HG02852 (cell line): ENCODE measurements around the gene PKNOX2.

Experiments
- ATAC-seq: cut with Tn5 transposase; IDR thresholded peaks from one replicate; pipeline ENCODE4 v1.9.1; 2021; ENCODE audit warnings: mild to moderate bottlenecking, moderate library complexity; ENCODE audit not compliant: unreplicated experiment

PKNOX2 gene

GRCh38 chr11:125401746-125402145 is 237.2 kb downstream of the PKNOX2 start:
- ATAC-seq = no peak

GRCh38 chr11:125402435-125402834 is 237.9 kb downstream of the PKNOX2 start:
- no peak for ATAC-seq

- ATAC-seq = no peak
Observed at GRCh38 chr11:125404157-125404810, 239.7 kb downstream of the PKNOX2 start.

GRCh38 chr11:125404811-125405790 is 240.6 kb downstream of the PKNOX2 start:
- peak; percentile 95 for ATAC-seq

GRCh38 chr11:125407046-125407445 is 242.5 kb downstream of the PKNOX2 start:
- no peak for ATAC-seq

- no peak for ATAC-seq
Observed at GRCh38 chr11:125408311-125408711, 243.8 kb downstream of the PKNOX2 start.

GRCh38 chr11:125410091-125410490 is 245.5 kb downstream of the PKNOX2 start:
- no peak for ATAC-seq

GRCh38 chr11:125412177-125412496 is 247.6 kb downstream of the PKNOX2 start:
- ATAC-seq = no peak

GRCh38 chr11:125412509-125412908 is 248.0 kb downstream of the PKNOX2 start:
- no peak for ATAC-seq

GRCh38 chr11:125413226-125413625 is 248.7 kb downstream of the PKNOX2 start:
- no peak for ATAC-seq

GRCh38 chr11:125414121-125414520 is 249.6 kb downstream of the PKNOX2 start:
- no peak for ATAC-seq

GRCh38 chr11:125416981-125417935 is 252.7 kb downstream of the PKNOX2 start:
- no peak for ATAC-seq

GRCh38 chr11:125418396-125418795 is 253.8 kb downstream of the PKNOX2 start:
- no peak for ATAC-seq

GRCh38 chr11:125422681-125423080 is 258.1 kb downstream of the PKNOX2 start:
- ATAC-seq = no peak

GRCh38 chr11:125423247-125423849 is 258.8 kb downstream of the PKNOX2 start:
- no peak for ATAC-seq

GRCh38 chr11:125425601-125426000 is 261.1 kb downstream of the PKNOX2 start:
- no peak for ATAC-seq

GRCh38 chr11:125426818-125427528 is 262.4 kb downstream of the PKNOX2 start:
- no peak for ATAC-seq

- no peak for ATAC-seq
Observed at GRCh38 chr11:125428486-125429173, 264.1 kb downstream of the PKNOX2 start.

- ATAC-seq = peak; percentile 52
Observed at GRCh38 chr11:125429174-125429707, 264.7 kb downstream of the PKNOX2 start.
